WI38 (cell line): ENCODE measurements around the gene TBR1.
A peak's percentile ranks its signal among the peaks of the same experiment; 100 is the strongest.

Experiments used
- H3K4me3 ChIP-seq: 2 replicates; pipeline ENCODE4 v1.5.1; 2011; ENCODE audit warnings: low read depth, mild to moderate bottlenecking, control low read depth, low read length
- CTCF ChIP-seq: IDR thresholded peaks from 2 replicates; pipeline ENCODE4 v1.5.1; 2012; ENCODE audit warnings: low read depth, mild to moderate bottlenecking, control low read depth, low read length

The TBR1 gene

GRCh38 chr2:161400076-161400475 lies 16.0 kb upstream of the TBR1 start:
- no peak overlapping the region for H3K4me3 ChIP-seq
- no peak for TF ChIP-seq CTCF

GRCh38 chr2:161402297-161402696 lies 13.8 kb upstream of the TBR1 start:
- TF ChIP-seq CTCF: no peak
- no peak overlapping the region for H3K4me3 ChIP-seq

GRCh38 chr2:161406316-161406715 lies 9.8 kb upstream of the TBR1 start:
- H3K4me3 ChIP-seq: no peak overlapping the region

GRCh38 chr2:161407597-161407996 lies 8.5 kb upstream of the TBR1 start:
- TF ChIP-seq CTCF: no peak
- H3K4me3 ChIP-seq: no peak overlapping the region

More at GRCh38 chr2:161406316-161406715, 9.8 kb upstream of the TBR1 start:
- TF ChIP-seq CTCF: no peak

DNA sequence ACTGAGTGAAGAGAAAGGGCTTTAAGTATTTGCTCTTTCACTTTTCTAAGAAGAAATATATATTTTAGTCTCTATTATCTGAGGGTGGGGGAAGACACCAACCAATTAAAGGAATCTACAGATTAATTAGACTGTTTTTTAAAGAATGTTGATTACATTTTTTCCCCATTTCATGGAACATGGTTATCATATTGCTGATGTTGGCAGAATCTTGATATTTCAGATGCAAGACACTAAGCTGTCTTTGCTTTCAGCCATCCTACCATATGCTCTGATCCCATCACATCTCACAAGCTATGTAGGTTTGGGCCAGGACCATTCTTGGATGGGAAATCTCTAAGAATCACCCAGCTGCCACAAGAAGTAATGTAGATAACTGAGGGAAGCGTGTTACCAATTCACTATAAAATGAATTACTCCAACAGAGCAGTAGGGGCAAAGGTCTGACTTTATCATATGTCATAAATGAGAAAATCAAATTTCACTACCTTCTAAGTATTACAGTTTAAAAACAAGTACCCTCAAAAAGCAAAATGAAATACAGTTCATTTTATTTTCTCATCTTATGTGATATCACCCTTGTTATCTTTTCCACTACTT lies 6.7 kb upstream of the TBR1 start:
- no peak for TF ChIP-seq CTCF
- H3K4me3 ChIP-seq: no peak overlapping the region

GRCh38 chr2:161412346-161412745 lies 3.8 kb upstream of the TBR1 start:
- no peak overlapping the region for H3K4me3 ChIP-seq
- no peak for TF ChIP-seq CTCF

GRCh38 chr2:161414042-161415033 lies 1.8 kb upstream of the TBR1 start:
- no peak for TF ChIP-seq CTCF
- H3K4me3 ChIP-seq: peak overlapping the region; percentile 57
